PFSK-1 (cell line): ENCODE results near the gene SLC41A1.
A peak's percentile ranks its signal among the peaks of the same experiment; 100 is the strongest.

Source experiments
- FOXP2 ChIP-seq: optimal IDR thresholded peaks from 2 replicates; pipeline ENCODE3; 2011; ENCODE audit warnings: borderline replicate concordance, control low read depth, inconsistent platforms; ENCODE audit not compliant: insufficient read depth; ENCODE audit errors: extremely low read length, extremely low read depth
- POLR2AphosphoS5 ChIP-seq: IDR thresholded peaks from 2 replicates; pipeline ENCODE4 v1.6.1; 2012; ENCODE audit warnings: low read depth, mild to moderate bottlenecking, control low read depth, low read length, moderate library complexity
- REST ChIP-seq, 2 experiments: IDR thresholded peaks; 2 replicates each; pipeline versions ENCODE4 v1.6.1 to v1.8.0; 2011 to 2012; ENCODE audit warnings: low read depth in 2 of 2, low read length in 2 of 2, control low read depth in 1 of 2, inconsistent platforms in 1 of 2, mild to moderate bottlenecking in 1 of 2, moderate library complexity in 1 of 2; ENCODE audit not compliant: insufficient read depth in 1 of 2
- SIN3A ChIP-seq: IDR thresholded peaks from 2 replicates; pipeline ENCODE4 v1.6.1; 2012; ENCODE audit warnings: mild to moderate bottlenecking, low read length, moderate library complexity, borderline replicate concordance; ENCODE audit not compliant: insufficient read depth
- TAF1 ChIP-seq: IDR thresholded peaks from 2 replicates; pipeline ENCODE4 v1.6.1; 2012; ENCODE audit warnings: low read length, control low read depth, borderline replicate concordance; ENCODE audit not compliant: insufficient read depth

The SLC41A1 gene

GRCh38 chr1:205837382-205837970 is 24.5 kb upstream of the SLC41A1 start:
- no peak for TF ChIP-seq SIN3A
- no peak for TF ChIP-seq FOXP2
- no peak for TF ChIP-seq REST (IDR thresholded peaks at IDR 0.05; ENCODE audit: insufficient read depth in 1 of 2, low read depth in 2 of 2, low read length in 2 of 2)
- TF ChIP-seq TAF1: no peak
- no peak for TF ChIP-seq POLR2AphosphoS5

GRCh38 chr1:205834751-205835150 is 21.8 kb upstream of the SLC41A1 start:
- TF ChIP-seq SIN3A (no peak), FOXP2 (no peak), TAF1 (no peak), REST (IDR thresholded peaks at IDR 0.05; ENCODE audit: insufficient read depth in 1 of 2, low read depth in 2 of 2, low read length in 2 of 2) (no peak), POLR2AphosphoS5 (no peak)

GRCh38 chr1:205832326-205832751 is 19.3 kb upstream of the SLC41A1 start:
- no peak for TF ChIP-seq POLR2AphosphoS5
- TF ChIP-seq REST (IDR thresholded peaks at IDR 0.05; ENCODE audit: insufficient read depth in 1 of 2, low read depth in 2 of 2, low read length in 2 of 2): no peak
- peak; percentile 88 for TF ChIP-seq FOXP2
- no peak for TF ChIP-seq SIN3A

GRCh38 chr1:205827623-205828022 is 14.6 kb upstream of the SLC41A1 start:
- TF ChIP-seq REST (IDR thresholded peaks at IDR 0.05; ENCODE audit: insufficient read depth in 1 of 2, low read depth in 2 of 2, low read length in 2 of 2) (no peak), TAF1 (no peak), FOXP2 (no peak), SIN3A (no peak), POLR2AphosphoS5 (no peak)

- TF ChIP-seq POLR2AphosphoS5 (no peak), SIN3A (no peak), TAF1 (no peak), REST (IDR thresholded peaks at IDR 0.05; ENCODE audit: insufficient read depth in 1 of 2, low read depth in 2 of 2, low read length in 2 of 2) (no peak), FOXP2 (no peak)
Observed at GRCh38 chr1:205826995-205827394, 14.0 kb upstream of the SLC41A1 start.
